DMS 273 treated with DMSO at 0.1 percent for 48 hours (cell line): Measurements from ENCODE around the gene FKBP1B.
"Not testable (repeated sequence)": the region's sequence is repeated elsewhere in the genome, so short reads cannot be mapped to it uniquely, and the experiment has no call there.

Experiments used
- DNase-seq: peaks from one replicate; lab custom pipeline; 2025; lab: John Stamatoyannopoulos, UW

Gene FKBP1B

GRCh38 chr2:24102677-24103076, 53.1 kb downstream of the FKBP1B start:
- DNase-seq: no peak

- no peak for DNase-seq
These were observed 54.6 kb downstream of the FKBP1B start for GRCh38 chr2:24104110-24104650.

GRCh38 chr2:24104906-24105305, 55.4 kb downstream of the FKBP1B start:
- DNase-seq: no peak

DNA sequence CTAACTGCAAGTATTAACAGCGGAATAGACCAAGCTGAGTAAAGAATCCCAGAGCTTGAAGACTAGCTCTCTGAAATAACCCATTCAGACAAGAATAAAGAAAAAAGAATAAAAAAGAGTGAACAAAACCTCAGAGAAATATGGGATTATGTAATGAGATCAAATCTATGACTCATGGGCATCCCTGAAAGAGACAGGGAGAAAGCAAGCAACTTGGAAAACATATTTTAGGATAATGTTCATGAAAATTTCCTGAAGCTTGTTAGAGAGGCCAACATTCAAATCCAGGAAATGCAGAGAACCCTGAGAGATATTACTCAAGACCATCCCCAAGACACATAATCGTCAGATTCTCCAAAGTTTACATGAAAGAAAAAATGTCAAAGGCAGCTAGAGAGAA, 56.3 kb downstream of the FKBP1B start:
- DNase-seq: no peak

DNA sequence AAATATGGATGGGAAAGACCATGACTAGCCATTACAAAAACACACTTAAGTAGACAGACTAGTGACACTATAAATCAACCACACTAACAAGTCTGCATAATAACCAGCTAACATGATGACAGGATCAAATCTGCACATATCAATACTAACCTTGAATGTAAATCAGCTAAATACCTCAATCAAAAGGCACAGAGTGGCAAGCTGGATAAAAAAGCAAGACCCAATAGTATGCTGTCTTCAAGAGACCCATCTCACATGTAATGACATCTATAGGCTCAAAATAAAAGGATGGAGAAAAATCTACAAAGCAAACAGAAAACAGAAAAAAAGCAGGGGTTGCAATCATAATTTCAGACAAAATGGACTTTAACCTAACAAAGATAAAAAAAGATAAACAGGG, 57.2 kb downstream of the FKBP1B start:
- no peak for DNase-seq

DNA sequence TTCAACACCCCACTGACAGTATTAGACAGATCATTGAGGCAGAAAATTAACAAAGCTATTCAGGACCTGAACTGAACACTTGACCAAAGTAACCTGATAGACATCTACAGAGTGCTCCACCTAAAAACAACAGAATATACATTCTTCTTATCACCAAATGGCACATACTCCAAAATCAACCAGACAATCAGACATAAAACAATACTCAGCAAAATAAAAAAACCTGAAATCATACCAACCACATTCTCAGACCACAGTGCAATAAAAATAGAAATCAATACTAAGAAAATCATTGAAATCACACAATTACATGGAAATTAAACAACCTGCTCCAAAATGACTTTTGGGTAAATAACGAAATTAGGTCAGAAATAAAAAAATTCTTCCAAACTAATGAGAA, 57.8 kb downstream of the FKBP1B start:
- no peak for DNase-seq

- DNase-seq: not testable (repeated sequence)
These were observed 59.9 kb downstream of the FKBP1B start for GRCh38 chr2:24109431-24109830.

DNA sequence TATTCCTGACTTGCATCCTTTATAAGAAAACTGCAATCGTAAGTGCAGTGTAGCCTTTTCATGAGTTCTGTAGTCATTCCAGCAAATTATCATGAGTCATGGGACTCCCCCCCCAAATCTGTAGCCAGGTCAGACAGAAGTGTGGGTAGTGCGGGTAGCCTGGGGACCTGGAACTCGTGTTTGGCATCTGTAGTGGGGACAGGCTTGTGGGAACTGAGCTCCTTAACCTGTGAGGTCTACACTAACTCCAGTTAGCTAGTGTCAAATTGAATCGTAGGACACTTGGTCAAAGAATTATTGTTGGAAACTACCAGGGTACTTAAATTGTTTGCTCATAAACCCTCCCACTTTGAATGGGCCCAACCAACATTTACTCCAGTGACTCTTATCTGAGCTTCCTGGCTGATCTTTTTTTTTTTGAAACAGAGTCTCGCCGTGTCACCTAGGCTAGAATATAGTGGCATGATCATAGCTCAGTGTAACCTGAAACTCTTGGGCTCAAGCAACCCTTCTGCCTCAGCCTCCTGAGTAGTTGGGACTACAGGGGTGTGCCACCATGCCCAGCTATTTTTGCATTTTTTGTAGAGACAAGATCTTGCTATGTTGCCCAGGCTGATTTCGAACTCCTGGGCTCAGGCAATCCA, 61.2 kb downstream of the FKBP1B start:
- DNase-seq: no peak

GRCh38 chr2:24111407-24111901, 61.9 kb downstream of the FKBP1B start:
- DNase-seq: no peak
